Cerebellar nuclear complex (tissue), 1 donor: Measurements from ENCODE around the gene ZNF724.

Experiments used
- DNase-seq, 2 experiments: peaks; one replicate each; lab custom pipeline; 2025; lab: John Stamatoyannopoulos, UW

ZNF724 gene

DNA sequence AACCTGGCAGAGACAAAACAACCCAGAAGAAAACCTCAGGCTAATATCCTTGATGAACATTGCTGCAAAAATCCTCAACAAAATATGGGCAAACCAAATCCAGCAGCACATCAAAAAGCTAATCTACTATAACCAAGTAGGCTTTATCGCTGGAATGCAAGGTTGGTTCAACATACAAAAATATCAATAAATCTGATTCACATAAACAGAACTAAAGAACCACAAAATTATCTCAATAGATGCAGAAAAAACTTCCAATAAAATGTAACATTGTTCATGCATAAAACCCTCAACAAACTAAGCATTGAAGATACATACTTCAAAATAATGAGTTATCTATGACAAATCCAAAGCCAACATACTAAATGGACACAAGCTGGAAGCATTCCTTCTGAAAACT lies 8.8 kb downstream of the ZNF724 start:
- no peak for DNase-seq

GRCh38 chr19:23222998-23223652 lies 27.1 kb downstream of the ZNF724 start:
- no peak for DNase-seq

DNA sequence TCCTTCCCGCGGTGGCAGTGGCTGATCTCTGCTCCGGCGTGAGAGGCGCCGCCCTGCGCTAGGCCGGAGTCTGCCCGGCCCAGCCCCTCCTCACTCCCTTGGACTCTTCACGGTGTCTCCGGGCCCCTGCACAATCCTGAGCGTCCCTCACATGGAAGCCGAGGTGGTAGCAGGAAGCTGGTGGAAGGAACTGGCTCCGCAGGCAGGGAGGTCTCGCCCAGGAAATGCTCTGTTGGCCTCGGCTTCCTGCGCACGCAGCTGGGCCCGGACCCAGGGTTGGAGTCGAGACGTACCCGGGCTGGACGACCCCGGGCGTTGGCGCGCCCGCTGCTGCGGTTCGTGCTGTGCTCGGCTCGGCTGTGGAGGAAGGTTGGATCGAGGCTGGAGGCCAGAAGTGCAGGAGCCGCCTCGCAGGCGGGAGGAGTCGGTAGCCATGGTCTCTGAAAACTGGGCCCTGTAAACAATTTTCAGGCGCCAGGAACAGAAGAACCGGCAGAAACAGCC lies 46.3 kb downstream of the ZNF724 start:
- no peak for DNase-seq

DNA sequence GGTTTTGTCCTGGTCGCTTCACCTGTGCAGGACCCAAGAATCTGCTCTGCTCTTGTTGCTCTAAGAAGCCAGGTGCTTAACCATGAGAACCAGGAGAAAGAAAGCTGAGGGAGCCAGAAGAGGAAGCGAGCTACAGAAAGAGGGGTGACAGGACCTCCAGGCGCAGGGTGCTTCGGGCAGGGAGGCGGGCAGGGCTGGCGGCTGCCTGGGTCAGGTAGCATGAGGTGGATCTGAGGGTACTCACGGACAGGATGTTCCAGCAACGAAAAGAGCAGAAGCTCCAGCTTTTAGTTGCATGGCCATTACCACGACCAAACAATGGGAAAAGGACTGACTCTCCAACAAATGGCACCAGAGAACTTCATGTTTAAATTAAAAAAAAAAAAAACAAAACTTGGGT lies 59.9 kb downstream of the ZNF724 start:
- DNase-seq: no peak

- DNase-seq: no peak
These were observed 66.9 kb downstream of the ZNF724 start for GRCh38 chr19:23183251-23183650.
